Measurements from ENCODE around the gene CRIM1.

CRIM1 gene

GRCh38 chr2:36373149-36373926, 17.8 kb downstream of the CRIM1 start:
- DNase-seq: no peak

GRCh38 chr2:36374585-36374984, 19.0 kb downstream of the CRIM1 start:
- no peak for DNase-seq

DNA sequence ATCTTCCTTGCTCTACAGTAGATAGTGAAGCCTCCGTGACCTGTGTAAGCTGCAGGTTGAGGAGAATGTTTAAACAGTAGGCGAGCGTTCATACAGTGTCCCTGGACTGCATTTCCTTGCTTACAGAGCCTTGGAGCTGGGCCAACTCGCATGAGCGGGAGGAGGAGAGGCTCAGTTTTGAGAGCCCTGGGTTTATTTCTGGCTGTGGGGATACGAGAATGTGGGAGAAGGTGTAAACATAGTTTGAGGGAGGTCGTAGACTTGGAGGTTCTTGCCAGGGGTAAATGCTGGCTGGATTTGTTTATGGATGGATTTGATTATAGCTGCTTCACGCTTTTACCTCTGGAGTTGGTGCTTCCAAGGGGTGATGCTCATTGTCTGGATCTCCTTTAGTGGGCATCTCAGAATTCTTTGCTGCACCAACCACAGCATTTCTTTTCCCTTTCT, 20.8 kb downstream of the CRIM1 start:
- DNase-seq: no peak

DNA sequence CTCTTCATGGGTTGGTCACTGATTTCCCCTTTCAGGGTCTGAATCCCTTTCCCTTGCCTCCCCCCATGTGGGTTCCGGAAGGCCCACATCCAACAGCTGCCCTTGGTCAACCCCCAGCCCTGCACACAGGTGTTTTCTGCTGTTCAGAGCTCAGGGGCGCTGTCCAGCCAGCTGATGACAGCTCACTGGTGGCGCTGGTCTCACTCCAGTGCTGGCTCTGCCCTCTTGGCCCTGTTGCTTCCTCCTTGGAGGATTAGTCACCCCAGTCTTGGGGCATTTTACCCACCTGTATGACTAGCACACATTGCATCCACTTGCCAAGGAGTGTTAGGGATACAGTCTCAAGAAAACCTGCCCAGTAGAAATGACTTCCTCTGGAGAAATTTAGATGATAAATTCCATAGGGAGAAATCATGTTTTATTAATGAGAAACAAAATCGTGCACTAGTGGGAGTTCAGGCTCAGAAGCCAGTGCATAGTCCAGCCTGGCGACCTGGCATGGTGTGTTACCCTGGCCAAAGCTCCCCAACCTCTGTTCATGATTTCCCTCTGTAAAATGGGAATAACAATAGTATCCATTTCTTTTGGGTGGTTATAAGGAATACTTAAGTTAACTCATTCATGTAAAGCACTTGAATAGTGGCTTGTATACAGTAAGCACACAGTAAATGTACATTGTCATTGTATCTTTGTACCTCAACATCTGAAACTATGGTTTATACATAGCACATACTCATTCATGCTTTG, 21.6 kb downstream of the CRIM1 start:
- DNase-seq: no peak

GRCh38 chr2:36379710-36380448, 24.3 kb downstream of the CRIM1 start:
- no peak for DNase-seq

DNA sequence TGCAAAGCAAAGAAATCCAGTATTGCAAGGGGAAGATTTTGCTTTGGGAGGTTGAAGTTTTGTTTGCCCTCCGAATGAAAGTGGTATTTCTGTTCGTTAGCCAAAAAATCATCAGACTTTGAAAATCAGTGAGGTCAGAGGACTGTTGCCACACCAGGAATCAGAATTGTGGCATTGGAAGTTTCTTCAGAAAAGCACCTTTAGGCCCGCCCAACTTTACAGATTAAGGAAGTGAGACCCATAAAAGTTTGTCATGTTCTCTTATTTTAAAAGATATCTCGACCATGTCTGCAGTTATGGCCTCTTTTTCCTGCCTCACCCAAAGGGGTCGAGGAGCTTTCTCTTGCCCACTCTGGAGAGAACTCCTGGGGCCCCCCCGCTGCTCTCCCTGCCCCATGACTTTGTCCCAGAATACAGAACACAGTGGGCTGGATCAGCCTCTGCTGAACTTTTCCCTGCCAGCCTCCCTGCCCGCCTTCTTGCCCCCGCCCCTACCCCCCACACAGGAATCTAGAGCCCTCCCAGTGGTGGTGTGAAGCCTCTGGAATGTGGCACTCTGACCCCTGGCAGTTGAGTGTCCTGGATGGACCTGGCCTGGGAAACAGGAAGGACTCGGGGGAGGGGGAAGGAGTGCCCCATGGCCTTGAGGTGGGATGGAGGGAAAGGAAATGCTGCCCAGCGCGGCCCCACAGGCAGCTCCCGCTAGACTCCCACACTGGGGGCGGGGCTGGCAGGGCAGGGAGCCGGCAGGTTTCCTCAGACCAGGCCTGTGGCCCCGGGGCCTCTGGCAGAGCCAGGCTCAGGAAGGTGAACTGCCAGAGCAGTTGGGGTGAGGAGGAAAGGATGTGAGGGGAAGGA, 25.3 kb downstream of the CRIM1 start:
- DNase-seq: no peak

GRCh38 chr2:36381993-36382392, 26.4 kb downstream of the CRIM1 start:
- DNase-seq: no peak

GRCh38 chr2:36382472-36382871, 26.9 kb downstream of the CRIM1 start:
- DNase-seq: no peak

DNA sequence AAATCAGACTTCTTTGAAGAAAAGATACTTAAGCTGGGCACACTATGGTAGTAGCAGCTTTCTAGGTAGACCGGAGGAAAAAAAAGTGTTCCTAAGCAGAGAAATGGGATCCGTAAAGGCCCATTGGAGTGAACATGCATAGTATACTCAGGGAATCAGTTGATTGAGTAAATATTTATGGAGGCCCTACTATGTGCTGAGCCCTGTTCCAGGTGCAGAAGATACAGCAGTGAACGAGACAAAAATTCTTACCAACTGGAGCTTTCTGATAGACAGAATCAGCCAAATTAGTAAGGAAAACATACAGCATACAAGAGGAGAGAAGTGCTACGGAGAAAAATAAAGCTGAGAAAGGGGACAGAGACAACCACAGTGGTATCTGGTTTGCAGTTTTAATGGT, 28.1 kb downstream of the CRIM1 start:
- no peak for DNase-seq

GRCh38 chr2:36384454-36384853, 28.9 kb downstream of the CRIM1 start:
- no peak for DNase-seq

- DNase-seq: no peak
Measured at GRCh38 chr2:36385603-36386002, 30.0 kb downstream of the CRIM1 start.

DNA sequence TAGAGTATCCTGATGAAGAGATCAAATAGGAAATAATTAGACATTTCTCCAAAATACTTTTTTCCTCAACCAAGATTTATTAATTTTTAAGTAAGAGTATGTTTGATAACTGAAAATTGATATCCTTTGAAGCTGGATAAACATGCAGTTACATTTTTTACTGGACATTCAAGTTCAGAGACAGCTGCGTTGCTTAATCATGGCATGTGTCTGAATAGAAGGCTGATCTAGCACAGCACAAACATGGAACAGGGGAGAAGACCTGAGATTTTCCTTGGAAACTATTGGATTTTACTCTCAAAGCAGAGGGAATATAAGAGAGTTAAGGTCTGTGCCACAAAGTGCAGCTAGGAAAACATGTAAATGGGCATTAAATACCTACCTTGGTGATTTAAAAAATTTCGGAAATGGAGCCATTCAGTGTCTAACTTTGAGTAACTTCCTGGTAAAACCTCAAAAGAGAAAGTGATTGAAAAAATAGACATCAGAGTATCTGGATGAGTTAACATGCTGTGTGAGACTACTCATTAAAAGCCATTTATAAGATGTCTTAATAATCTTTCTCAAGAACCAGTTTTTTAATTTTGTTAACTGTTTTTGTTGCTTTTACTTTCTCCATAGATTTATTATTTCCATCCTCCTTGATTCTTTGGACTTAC, 31.8 kb downstream of the CRIM1 start:
- no peak for DNase-seq

DNA sequence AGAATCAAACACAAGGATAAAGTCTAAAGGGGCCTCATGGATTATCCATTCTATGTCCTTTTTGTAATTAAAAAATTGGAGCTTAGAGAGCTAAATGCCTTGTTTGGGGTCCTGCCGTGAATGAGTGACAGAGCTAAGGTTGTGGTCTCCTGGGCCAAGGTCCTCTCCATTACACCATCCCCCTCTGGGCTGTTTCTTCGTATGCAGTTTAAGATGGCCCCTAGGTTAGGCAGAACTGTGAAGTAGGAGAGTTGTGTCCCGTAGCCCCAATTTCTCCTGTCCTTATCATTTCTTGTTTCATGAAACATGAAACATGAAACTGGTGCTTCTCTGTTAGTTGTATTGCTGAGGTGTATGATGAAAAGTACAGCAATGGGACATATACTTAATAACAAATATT, 32.9 kb downstream of the CRIM1 start:
- no peak for DNase-seq

DNA sequence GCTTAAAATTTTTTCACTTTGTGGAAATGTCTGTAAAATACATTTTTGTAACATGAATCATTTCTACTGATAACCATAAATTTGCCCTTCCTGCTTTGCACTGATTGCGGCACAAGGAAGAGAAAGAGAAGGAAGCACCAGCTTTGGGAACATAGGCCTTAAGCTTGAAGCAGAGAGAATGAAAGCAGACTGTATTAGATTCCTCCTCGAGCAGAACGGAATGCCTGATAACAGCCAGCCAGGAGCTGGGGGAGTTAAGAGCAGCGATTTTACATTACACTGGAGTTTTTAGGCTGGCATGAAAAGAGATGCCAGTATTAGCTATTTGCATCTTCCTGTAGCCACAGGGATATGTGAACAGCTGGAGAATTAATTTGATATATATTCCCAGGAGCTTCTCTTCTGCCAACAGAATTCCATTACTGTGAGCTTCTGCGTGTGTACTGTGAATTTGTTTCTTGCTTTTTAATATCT, 33.5 kb downstream of the CRIM1 start:
- DNase-seq: no peak

DNA sequence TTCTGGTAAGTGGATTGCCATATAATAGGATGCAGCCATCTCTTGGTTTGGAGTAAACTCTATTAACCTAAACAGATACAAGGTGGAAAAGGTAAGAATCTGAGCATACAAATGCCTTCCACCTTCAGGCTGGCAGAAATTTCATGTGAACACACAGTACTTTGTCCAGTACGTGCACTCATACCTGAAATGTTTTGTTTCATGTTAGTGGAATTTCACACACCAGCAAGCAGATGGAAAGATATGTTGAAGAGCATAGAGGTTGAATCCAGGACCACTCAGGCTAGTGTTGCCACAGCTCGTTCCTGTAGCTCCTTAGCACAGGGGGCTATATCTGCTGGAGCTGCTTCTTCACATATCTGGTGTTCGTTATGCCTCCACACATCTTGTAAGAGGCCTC, 34.0 kb downstream of the CRIM1 start:
- DNase-seq: no peak

GRCh38 chr2:36392571-36393255, 37.1 kb downstream of the CRIM1 start:
- no peak for DNase-seq

DNA sequence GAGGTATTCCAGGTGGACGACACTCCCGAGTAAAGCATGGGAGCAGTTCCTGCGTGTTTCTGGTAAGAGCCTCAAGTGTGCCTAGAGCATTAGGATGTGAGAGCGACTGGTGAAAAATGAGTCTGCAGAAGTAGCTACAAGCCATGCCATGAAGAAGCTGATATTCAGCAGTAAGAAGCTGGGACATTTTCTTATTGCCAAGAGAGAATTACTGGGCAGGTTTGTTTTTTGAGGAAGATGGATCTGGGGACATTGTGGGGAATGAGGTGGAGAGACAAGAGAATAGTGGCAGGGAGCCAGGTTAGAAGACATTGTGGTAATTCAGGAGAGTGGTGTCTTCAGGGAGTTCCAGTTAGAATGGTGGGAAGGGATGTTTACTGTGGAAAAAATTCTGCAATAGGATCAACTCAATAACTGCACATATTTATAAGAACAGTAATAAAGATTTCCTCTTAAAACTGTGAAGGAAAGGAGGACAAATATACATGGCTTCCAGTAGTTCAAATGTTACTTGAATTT, 38.2 kb downstream of the CRIM1 start:
- DNase-seq: no peak

DNA sequence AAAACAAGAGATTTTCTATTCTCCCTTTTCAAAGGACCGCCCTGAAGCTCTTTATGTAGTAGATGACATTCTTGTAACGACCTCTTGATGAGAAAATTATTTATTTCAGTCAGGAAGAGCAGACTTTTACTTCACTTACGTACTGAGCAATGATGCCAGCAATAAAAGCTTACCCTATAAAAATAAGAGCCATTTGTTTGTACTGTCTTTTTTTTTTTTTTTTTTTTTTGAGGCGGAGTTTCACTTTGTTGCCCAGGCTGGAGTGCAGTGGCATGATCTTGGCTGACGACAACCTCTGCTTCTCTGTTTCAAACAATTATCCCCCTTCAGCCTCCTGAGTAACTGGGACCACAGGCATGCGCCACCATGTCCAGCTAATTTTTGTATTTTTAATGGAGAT, 39.2 kb downstream of the CRIM1 start:
- no peak for DNase-seq

- no peak for DNase-seq
Measured at GRCh38 chr2:36395866-36396265, 40.3 kb downstream of the CRIM1 start.

GRCh38 chr2:36396878-36397539, 41.4 kb downstream of the CRIM1 start:
- DNase-seq: no peak
